ENCODE results near the gene CPED1.

DNA sequence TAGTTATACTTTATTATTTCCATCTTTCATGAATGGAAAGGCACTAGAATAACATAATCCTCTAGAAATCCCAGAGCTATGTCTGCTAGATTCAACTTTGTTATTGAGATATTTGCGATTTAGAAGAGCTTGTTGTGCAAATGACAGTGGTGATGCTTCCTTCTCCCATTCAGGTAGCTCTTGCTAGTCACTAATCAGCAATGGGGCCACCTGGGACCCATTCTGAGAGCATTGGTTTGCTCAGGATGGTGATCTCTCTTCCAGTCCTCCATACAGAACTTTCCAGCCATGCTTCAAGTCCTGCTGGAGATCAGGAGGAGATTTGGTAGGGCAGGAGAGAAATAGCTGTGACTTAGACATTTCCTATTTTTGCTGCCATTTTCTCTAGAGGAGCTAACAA lies 274.5 kb downstream of the CPED1 start:
- TF ChIP-seq, protein P1, sequence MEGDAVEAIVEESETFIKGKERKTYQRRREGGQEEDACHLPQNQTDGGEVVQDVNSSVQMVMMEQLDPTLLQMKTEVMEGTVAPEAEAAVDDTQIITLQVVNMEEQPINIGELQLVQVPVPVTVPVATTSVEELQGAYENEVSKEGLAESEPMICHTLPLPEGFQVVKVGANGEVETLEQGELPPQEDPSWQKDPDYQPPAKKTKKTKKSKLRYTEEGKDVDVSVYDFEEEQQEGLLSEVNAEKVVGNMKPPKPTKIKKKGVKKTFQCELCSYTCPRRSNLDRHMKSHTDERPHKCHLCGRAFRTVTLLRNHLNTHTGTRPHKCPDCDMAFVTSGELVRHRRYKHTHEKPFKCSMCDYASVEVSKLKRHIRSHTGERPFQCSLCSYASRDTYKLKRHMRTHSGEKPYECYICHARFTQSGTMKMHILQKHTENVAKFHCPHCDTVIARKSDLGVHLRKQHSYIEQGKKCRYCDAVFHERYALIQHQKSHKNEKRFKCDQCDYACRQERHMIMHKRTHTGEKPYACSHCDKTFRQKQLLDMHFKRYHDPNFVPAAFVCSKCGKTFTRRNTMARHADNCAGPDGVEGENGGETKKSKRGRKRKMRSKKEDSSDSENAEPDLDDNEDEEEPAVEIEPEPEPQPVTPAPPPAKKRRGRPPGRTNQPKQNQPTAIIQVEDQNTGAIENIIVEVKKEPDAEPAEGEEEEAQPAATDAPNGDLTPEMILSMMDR (IDR thresholded peaks at IDR 0.05; ENCODE audit: low read length) = no peak
- TF ChIP-seq EZH2 (IDR thresholded peaks at IDR 0.05; ENCODE audit: borderline replicate concordance, low read length) = no peak

Measured in OCI-LY1 (cell line).